GM18499 (cell line): ENCODE data around the gene ADAM12.
"Not testable (repeated sequence)": the region's sequence is repeated elsewhere in the genome, so short reads cannot be mapped to it uniquely, and the experiment has no call there.

Experiments used
- ATAC-seq: cut with Tn5 transposase; IDR thresholded peaks from one replicate; pipeline ENCODE4 v1.9.1; 2021; ENCODE audit warnings: moderate number of reproducible peaks; ENCODE audit not compliant: insufficient read depth, unreplicated experiment

Gene ADAM12

DNA sequence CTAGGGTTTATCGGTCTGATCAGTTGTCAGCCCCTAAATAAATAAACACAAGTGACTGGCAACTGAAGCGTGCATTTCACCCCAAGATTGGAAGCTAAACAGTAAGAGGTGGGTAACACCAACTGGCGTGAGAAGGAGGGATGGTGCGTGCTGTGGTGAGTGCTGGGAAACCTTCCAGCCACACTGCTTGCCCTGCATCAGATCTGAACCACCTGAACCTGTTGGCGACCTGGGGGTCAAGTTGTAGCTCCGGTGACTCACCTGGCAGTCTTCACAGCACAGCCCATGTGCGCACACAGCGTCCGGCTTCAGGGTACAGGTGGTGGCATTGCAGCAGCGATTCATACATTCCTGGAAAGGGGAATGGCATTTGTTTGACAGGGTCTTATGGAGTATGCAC, 321.8 kb downstream of the ADAM12 start:
- no peak for ATAC-seq

DNA sequence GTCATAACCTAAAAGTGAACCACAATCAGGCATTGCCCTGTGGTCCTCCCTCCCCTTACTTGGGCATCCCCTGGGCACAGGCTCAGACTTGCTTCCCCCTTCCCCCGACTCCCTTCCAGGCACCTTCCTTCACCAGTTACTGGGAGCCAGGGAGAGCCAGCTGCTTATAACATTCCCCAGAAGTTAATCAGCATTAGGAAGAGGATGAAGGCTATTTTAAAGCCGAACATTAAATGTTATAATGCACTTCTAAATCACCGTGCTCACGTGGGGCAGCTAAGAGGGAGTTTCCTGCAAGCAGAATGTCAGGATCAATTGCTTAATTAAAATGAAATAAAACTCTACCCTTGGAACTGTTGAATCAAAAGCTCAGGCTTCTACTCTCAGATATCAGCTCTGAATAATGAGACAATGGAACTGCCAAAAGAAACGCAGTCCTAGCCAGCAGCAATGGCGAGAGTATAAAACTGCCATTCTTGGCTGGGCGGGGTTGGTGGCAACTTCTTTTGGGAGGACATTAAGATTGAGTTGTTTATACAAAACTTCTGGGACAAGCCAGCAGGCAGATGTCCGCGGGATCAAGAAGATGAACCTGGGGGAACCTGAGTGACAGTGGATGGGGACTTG, 322.4 kb downstream of the ADAM12 start:
- no peak for ATAC-seq

DNA sequence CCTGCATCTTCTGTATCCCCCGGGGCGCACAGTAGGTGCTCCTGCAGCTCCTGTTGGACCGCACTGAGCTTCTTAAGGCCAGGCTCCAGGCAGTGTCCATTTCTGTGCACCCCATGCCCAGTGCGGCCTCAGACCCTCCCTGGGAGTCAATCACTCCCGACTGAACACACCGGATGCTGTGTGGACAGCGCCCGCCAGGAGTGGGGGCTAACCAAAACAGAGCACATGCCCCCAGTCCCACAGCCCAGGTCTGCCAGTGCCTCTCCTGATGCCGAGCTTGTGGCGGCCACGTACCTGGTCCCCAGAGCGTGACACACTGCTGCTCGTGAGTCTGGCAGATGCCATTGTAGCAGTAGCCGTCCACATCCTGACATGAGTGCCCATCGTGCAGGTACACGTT, 323.8 kb downstream of the ADAM12 start:
- ATAC-seq: no peak

DNA sequence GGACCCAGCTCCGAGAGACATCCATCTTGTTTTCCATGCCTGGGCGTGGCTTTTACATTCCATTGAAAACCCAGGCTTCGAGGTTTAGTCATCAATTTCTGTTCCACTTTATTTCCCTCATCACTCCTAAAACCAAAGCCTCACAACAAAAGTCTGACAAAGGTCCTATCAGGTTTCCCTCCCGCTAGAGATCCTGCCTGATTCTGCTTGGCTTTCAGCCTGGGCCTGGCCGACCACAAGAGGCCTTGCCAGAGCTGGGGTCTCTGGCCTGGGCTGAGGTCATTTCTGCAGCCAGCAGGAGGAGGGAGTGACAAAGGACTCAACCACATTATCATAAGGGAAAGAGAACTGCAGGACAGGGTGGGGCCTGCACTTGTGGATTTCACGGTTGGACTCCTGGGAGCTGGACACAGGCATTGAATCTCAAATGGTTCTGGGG, 324.9 kb downstream of the ADAM12 start:
- ATAC-seq: no peak

DNA sequence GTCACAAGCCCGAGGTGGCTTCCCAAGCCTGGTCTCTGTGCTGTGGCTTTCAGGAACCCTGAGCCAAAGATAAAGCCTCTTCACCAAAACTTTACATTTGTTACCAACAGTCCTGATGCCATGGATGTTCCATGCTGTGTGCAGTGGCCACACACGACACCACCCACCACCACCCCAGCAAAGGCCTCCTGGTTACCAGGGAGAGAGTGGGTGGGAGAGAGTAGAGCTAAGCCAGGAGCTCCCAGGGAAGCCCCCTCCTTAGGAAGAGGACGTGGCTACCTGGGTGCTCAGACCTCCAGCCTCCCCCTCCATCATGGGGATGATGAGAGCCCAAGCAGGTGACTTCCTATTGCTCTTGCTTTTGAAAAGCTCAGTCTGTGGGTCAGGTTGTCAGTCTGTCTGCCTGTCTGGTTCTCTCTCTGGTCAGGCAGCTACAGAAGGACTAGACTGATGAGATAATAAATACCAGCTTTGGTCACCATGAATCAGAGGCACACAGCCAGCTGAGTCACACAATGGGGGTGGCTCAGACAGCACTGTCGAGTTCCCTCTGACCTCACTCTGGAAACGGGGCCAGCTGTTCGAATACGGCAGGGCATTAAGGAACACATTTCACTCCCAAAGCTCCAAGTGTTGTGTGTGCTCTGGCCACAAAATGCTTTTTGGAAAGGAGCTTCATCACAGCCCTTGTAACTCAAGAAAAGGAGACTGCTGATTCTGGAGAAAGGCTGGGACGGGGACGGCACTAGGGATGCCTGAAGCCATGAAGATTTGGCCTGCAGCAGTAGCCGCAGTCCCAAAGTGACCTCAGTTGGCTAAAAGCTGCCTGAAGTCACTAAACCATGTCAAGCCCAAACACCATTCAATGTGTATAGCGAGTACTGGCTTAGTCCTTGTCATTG, 325.9 kb downstream of the ADAM12 start:
- no peak for ATAC-seq

DNA sequence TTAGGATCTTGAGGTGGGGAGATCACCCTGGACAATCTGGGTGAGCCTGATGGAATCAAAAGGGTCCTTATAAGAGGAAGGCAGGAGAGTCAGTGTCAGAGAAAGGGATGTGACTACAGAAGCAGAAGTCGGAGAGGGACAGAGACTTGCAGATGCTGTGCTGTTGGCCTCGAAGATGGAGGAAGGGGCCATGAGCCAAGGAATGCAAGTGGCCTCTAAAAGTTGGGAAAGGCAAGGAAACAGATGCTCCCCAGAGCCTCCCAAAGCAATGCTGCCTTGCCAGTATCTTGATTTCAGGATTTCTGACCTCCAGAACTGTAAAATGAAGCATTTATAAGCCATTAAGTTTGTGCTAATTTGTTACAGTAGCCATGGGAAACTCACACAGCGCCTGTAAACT, 326.8 kb downstream of the ADAM12 start:
- ATAC-seq: no peak

DNA sequence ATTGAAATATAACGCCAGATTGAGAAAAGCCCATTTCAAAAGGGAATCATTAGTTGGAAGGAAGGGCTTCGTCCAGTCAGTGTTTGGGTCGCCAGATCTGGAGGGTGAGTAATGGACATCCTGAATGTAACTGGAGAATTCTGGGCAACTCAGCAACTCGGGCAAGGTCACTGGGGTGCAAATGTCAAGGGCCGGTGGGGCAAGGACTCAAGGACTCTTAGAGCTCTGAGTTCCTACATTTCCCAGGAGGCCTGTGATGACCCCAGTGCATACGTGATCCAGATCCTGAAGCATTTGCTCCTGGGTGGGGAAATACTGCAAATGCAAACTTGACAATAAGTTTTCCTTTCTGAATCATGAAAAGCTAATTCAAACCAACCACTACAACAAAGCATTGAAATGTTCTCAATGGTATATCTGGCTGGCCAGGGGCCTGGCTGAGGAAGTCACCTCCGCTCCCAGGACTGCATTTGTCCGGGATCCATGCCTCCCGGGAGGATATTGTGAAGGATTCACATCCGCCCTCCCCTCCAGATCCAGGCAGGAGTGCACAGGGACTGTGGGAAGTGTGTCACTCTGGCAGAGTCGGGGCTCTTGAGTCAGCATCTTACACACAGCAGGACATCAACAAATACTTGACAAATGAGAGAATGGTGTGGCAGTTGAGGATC, 327.9 kb downstream of the ADAM12 start:
- no peak for ATAC-seq

DNA sequence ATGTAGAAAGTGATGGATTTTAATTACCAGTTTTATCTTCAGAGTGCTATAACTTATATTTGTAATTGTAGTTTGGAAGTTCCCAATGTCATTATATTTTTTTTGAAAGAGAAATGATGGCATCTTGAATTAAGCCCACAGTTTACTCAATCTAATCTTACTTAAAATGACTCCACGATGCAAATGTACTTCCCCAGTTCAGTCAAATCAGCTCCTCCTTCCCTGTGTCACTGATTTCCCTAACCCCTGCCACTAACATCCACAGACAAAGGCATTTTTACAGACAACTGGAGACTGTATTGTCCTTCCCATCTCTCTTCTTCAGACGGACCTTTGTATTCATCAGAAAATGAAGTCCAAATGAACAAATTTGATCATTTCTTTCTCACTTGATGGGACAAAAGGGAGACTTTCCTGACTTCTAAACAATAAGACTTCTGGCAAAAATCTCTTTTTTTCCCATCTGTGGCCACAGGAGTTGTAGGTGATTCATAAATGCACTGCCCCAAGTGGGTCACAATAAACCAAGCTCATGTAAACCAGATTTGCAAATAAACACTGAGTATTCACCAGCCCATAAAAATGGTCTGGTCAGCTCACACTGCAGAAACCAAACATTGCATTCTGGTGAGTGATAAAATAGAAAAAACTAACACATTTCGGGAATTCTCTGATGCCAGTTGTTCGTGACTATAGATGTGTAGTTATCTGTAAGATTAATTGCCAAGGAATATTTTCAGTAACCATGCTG, 329.0 kb downstream of the ADAM12 start:
- ATAC-seq: no peak

DNA sequence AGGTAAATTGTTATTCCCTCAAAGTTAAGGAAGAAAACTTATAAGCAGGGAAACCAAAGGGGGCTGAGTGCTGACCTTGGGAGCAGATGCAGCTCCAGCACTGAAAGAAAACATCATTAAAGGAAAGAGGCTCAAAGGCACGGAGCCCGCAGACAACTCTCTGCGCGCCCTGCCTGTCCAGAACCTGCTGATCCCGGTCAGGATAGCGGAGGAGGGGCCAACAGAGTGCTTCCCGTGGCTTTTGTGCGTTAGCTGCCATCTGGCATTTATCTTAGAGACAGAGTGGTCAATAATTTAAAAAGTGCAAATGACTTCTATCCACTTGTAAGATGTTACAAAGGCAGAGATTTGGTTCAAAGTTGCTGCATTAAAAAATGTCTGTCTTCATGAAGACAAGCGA, 329.8 kb downstream of the ADAM12 start:
- ATAC-seq: no peak

DNA sequence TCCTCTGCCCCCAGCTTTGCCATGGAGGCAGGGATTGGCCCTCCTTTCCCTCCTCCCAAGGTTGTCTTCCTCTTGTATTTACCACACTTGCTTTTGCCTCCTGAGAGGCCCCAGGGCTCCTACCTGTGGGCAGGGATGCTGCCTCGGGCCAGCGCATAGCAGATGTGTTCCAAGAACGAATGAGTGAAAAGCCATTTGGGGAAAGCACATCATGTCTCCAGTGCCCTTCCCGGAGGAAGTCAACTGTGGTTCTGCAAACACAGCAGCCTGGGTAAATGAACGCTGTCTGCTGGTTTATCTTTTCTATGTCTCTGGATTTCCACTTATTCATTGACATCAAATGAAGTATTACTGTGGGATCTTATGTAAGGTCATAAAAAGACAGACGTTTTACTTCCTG, 330.2 kb downstream of the ADAM12 start:
- ATAC-seq: no peak

DNA sequence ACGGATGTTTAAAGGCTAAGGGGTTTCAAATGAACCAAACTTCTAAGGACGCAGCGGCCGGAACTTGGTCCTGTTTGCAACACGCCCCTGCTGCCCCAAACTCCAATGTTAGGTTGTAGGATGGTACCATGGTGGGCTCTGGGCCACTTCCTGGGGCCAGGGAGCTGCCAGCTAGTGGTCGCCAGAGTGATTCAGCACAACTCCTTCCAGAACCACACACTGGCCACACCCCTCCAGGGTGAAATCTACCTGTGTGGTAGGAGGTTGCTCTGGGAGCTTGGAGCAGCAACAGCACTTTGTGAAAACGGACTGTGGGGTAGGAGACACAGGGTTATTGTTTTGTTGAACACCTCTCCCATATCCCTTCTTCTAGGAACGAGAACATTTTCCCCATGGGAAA, 330.8 kb downstream of the ADAM12 start:
- ATAC-seq: no peak

DNA sequence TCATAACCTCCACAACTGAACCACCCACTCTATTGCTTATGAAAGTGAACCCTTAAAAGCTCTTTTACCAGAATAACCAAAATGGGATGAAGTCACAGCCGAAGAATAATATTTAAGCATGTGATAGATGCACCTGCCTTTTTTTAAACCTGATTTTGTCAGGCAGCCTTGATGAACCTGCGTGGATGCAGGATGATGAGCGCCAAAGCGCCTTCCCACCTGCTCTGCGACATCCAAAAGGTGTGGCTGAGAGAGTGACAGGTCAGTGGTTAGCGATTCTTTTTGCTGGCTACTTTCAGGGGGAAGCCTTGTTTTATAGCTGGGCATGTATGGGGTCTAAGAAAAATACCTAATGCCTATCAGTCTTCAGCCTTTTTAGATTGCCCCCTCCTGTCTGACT, 334.1 kb downstream of the ADAM12 start:
- no peak for ATAC-seq

DNA sequence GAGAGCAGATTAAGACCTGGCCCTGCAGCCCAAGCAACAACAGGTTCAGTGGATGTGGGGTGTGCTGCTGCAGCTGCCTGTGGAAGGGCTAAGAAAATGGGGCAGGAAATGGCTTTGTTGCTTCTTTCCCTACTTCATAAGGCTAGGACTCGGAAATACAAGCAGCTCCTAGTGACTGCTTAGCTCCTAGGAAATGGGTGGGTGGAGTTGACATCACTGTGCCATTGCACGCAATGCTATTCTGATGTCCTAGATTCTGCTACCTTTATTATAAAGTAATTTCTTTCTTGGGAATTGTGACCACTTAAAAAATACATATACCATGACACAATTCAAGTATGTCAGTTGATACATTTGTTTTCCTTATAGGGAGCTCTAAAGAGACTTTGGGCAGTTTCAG, 336.1 kb downstream of the ADAM12 start:
- ATAC-seq: no peak

DNA sequence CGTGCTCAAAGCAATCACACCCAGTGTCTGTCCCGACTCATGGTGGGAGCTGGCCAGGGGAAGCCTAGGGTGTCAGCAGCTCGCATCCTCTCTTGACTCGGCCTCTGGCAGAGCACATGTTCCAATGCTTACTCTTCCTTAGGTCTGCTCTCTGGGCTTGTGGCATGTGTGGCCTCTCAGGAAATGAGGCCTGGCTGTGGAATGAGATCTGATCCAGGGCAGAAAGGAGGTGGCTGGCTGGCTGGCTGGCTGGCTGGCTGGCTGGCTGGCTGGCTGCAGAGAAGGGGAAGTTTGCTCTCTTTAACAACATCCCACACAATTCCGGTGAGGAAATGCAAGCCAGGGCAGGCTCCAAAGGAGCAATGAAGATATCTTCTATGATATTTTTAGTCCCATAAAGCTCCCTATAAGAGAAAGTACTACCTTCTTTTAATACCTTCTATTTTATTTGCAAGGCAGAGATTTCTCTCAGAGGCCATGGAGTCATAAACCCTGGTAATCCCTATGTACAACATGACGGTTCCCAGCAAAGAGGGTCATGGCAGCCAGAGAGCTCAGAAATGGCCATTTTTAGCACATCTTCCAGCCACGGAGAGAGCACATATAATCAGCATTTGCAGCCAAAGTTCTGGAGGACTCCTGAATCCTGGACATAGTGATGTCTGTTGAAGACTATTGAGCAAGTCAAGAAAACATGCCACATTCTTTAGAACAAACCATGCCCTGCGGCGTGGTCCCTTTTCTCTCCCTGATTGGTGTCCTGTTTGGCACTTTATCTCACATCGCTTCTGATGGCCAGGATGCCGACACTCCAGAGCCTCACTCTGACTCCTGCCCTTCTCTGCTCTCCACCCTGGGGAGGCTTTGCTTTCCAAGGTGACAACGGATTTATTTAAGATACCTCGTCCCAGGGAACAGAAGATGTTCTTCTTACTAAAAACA, 338.2 kb downstream of the ADAM12 start:
- no peak for ATAC-seq

DNA sequence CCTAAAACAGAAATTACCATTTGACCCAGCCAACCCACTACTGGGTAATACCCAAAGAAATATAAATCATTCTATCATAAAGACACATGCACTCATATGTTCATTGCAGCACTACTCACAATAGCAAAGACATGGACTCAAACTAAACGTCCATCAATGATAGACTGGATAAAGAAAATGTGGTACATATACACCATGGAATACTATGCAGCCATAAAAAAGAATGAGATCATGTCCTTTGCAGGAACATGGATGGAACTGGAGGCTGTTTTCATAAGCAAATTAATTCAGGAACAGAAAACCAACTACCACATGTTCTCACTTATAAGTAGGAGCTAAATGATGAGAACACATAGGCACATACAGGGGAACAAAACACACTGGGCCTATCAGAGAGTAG, 340.5 kb downstream of the ADAM12 start:
- ATAC-seq: not testable (repeated sequence)

DNA sequence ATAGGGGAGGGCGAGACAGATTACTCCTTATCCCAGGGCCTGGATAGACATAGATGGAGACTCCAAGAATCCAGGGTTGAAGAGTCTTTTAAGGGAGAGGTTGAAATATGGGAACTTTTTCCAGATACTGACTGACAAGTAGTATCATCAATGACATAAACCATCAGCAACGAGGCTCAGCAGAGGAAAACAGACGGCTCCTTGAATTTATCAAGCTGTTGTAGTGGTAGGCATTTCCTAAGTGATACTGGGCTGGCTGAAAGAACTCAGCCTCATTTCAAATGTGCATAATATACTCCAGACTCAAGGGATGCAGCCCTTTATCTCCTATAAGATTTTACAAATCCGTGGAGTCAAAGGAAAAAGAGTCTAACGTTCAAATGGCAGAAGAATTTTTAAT, 341.4 kb downstream of the ADAM12 start:
- ATAC-seq: no peak

DNA sequence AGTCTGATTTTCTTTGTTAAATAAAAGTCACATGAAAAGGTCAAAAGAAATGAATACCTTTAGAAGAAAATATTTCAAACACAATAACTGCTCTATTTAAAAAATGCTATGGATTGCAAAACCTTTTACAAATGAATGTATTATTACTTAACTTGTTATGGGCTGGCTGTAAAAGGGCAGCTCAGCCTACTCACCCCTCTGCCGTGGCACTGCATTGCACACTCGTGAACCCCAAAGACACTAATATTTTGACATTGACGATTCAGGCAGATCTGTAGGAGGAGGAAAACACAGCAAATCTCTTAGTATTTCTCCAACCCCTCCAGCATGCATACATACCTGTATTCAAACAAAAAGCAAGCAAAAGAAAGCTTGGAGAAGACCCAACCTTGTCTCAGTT, 342.4 kb downstream of the ADAM12 start:
- ATAC-seq: no peak

DNA sequence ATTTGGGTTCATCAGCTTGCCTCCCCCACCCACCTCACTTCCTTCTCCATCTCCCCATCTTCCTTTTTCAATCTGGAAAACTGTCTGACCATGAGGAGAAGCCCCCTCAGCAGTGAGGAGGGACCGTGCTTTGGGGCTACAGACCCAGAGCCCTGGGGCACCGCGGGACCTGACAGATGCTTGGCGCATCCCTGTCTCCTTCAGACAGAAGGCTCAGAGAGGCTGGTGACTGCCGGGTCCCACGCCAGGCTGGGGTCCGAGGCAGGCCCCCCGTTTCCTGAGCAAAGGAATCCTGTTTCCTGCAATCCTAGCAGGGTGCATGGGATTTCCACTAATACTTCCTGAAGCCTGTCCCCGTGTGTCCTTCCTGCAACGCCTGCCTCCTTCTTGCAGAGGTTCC, 344.9 kb downstream of the ADAM12 start:
- no peak for ATAC-seq

DNA sequence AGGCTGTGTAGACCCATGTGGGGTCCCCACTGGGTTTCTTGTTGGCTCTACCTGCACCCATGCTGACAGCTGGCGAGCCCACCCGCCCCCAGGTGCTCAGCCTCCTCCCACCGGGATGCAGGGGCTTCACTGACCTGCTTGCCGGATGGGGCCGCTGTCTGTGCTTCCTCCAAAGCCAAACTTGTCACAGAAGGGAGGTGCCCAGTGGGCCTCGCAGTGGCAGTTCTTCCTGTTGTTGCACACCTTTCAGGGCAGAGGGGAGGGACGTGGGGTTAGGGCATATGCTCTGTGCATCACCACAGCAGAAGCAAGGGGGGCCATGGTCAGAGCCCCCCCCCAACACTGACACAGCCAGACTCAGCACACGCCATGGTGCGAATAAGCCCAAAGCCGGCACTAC, 345.4 kb downstream of the ADAM12 start:
- ATAC-seq: no peak

DNA sequence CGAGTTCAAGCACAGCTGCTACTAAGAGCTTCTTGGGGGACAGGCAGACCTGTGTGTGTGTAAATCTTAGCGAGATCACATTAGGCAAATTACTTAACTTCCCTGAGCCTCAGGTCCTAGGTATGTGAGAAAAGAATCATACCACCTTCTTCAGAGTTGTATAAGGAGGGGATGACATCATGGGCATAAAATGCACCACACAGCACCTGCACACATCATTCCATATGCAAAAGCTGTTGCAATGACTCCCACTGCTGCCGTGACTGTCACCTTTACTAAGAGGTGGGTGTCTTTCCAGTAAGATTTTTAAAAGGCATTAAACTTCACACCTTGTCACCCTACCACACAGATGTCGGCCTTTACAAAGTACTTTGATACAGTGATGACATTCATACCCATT, 345.9 kb downstream of the ADAM12 start:
- ATAC-seq: no peak
